GM23338 (cell line): ENCODE data around the gene F11R.

Experiments used
- CREB1 ChIP-seq: fragments of 250-450 bp; sonication (Bioruptor Pico); IDR thresholded peaks from 2 replicates; pipeline ENCODE4 v1.5.0; 2020; ENCODE audit warnings: low read depth, mild to moderate bottlenecking, moderate library complexity
- CTCF ChIP-seq, 2 experiments: fragments of 200-600 bp in 1 of 2; sonication (generic) in 1 of 2; conservative IDR thresholded peaks; 2 replicates each; pipeline versions ENCODE4 v1.5.1 to v1.6.1; 2016 to 2017; ENCODE audit warnings: antibody characterized with exemption in 2 of 2, low read depth in 2 of 2, mild to moderate bottlenecking in 2 of 2, moderate library complexity in 1 of 2
- ETS1 ChIP-seq: IDR thresholded peaks from 2 replicates; pipeline ENCODE4 v1.6.1; 2016; ENCODE audit warnings: antibody characterized with exemption
- EZH2 ChIP-seq: fragments of 200-600 bp; sonication (generic); IDR thresholded peaks from one replicate; pipeline ENCODE4 v1.8.0; 2017; ENCODE audit warnings: antibody characterized with exemption, mild to moderate bottlenecking, low read depth; ENCODE audit not compliant: unreplicated experiment
- EZH2phosphoT487 ChIP-seq: fragments of 200-600 bp; sonication (generic); IDR thresholded peaks from one replicate; pipeline ENCODE4 v1.8.1; 2018; ENCODE audit warnings: antibody characterized with exemption; ENCODE audit not compliant: unreplicated experiment
- JUNB ChIP-seq: IDR thresholded peaks from one replicate; pipeline ENCODE4 v1.6.1; 2016; ENCODE audit warnings: antibody characterized with exemption; ENCODE audit not compliant: unreplicated experiment
- NANOG ChIP-seq: IDR thresholded peaks from 2 replicates; pipeline ENCODE4 v1.6.1; 2016; ENCODE audit warnings: antibody characterized with exemption, borderline replicate concordance
- POLR2AphosphoS5 ChIP-seq: IDR thresholded peaks from 2 replicates; pipeline ENCODE4 v1.6.1; 2016; ENCODE audit warnings: antibody characterized with exemption, low read depth
- REST ChIP-seq: IDR thresholded peaks from one replicate; pipeline ENCODE4 v1.6.1; 2018; ENCODE audit warnings: antibody characterized with exemption; ENCODE audit not compliant: unreplicated experiment
- STAT1 ChIP-seq: IDR thresholded peaks from one replicate; pipeline ENCODE4 v1.6.1; 2016; ENCODE audit warnings: antibody characterized with exemption; ENCODE audit not compliant: unreplicated experiment
- ZNF114 ChIP-seq: fragments of 250-450 bp; sonication (Bioruptor Pico); IDR thresholded peaks from 2 replicates; pipeline ENCODE4 v1.5.0; 2020; ENCODE audit warnings: mild to moderate bottlenecking, moderate library complexity

GRCh38 chr1:160973491-160973890 lies 47.5 kb downstream of the F11R start:
- TF ChIP-seq CTCF (conservative IDR thresholded peaks at IDR 0.05; ENCODE audit: low read depth in 2 of 2), result no peak
- TF ChIP-seq POLR2AphosphoS5, result no peak
- no peak for TF ChIP-seq JUNB
- TF ChIP-seq ZNF114 (CRISPR knock-in tag), result no peak
- TF ChIP-seq EZH2, result no peak
- TF ChIP-seq CREB1 (CRISPR knock-in tag), result no peak
- no peak for TF ChIP-seq REST
- TF ChIP-seq EZH2phosphoT487, result no peak
- no peak for TF ChIP-seq ETS1
- TF ChIP-seq NANOG, result no peak
- TF ChIP-seq STAT1, result no peak
